Measurements from ENCODE around the gene RPL7L1. TPM values are rescaled to one million over a fixed set of nuclear protein-coding genes. Genes with fewer than 3 reads are reported as not detected.

RPL7L1 gene
- total and polyA plus RNA-seq, 2 of the 13 experiments (the other 11 are each of a cell fraction or from before 2014, with no cell fraction given) = 51.6 to 179 TPM

- TF ChIP-seq HOXA7 (CRISPR knock-in tag; IDR thresholded peaks at IDR 0.05) (0 out of 2 replicates have a peak, but pooled peaks have one; percentile 12), CEBPB (IDR thresholded peaks at IDR 0.05; ENCODE audit: borderline replicate concordance, low read depth, low read length) (no peak), PTBP1 (IDR thresholded peaks at IDR 0.05; ENCODE audit: low read depth, low read length, poor library complexity, severe bottlenecking) (no peak), ZBTB38 (CRISPR knock-in tag; IDR thresholded peaks at IDR 0.05) (peak; percentile 94), ZBTB14 (CRISPR knock-in tag; IDR thresholded peaks at IDR 0.05) (no peak), ASH2L (IDR thresholded peaks at IDR 0.05; ENCODE audit: insufficient read length, low read depth, low read length) (no peak), PRMT3 (CRISPR knock-in tag; IDR thresholded peaks at IDR 0.05; ENCODE audit: borderline replicate concordance, low read depth) (no peak), ZNF773 (CRISPR knock-in tag; IDR thresholded peaks at IDR 0.05; ENCODE audit: borderline replicate concordance) (no peak), ZNF780A (CRISPR knock-in tag; IDR thresholded peaks at IDR 0.05) (no peak), TBX3 (IDR thresholded peaks at IDR 0.05; ENCODE audit: borderline replicate concordance) (no peak), ZNF121 (CRISPR knock-in tag; IDR thresholded peaks at IDR 0.05) (peak; percentile 75), ZBTB4 (CRISPR knock-in tag; IDR thresholded peaks at IDR 0.05; ENCODE audit: borderline replicate concordance) (no peak), CBX1 (IDR thresholded peaks at IDR 0.05; ENCODE audit: low read depth) (no peak), TEAD3 (CRISPR knock-in tag; optimal IDR thresholded peaks at IDR 0.05; ENCODE audit: borderline replicate concordance) (peak; percentile 9), ZNF558 (CRISPR knock-in tag; IDR thresholded peaks at IDR 0.05; ENCODE audit: borderline replicate concordance) (no peak), PCBP2 (optimal IDR thresholded peaks at IDR 0.05; ENCODE audit: low read depth, low read length, poor library complexity, severe bottlenecking) (no peak), NFIB (CRISPR knock-in tag; IDR thresholded peaks at IDR 0.05; ENCODE audit: borderline replicate concordance) (no peak)
- TF ChIP-seq, protein P1, sequence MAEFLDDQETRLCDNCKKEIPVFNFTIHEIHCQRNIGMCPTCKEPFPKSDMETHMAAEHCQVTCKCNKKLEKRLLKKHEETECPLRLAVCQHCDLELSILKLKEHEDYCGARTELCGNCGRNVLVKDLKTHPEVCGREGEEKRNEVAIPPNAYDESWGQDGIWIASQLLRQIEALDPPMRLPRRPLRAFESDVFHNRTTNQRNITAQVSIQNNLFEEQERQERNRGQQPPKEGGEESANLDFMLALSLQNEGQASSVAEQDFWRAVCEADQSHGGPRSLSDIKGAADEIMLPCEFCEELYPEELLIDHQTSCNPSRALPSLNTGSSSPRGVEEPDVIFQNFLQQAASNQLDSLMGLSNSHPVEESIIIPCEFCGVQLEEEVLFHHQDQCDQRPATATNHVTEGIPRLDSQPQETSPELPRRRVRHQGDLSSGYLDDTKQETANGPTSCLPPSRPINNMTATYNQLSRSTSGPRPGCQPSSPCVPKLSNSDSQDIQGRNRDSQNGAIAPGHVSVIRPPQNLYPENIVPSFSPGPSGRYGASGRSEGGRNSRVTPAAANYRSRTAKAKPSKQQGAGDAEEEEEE (CRISPR knock-in tag; IDR thresholded peaks at IDR 0.05; ENCODE audit: borderline replicate concordance) = peak; percentile 77; the same call in 1 of the 2 replicates
- TF ChIP-seq, protein P2, sequence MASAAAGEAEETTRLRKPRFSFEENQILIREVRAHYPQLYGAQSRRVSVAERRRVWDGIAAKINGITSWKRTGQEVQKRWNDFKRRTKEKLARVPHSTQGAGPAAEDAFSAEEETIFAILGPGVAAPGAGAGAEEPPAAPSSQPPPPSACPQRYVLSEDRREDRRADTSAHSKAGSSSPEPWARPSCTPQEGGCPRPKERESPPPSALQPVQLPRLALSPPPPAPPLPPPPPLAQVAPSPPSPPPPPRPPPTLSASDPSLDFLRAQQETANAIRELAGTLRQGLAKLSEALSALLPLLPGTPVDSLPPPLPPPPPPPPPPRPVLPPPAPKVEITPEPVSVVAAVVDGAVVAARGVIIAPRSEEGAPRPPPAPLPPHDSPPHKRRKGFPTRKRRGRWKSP (CRISPR knock-in tag; IDR thresholded peaks at IDR 0.05) = no peak
- TF ChIP-seq, protein P3, sequence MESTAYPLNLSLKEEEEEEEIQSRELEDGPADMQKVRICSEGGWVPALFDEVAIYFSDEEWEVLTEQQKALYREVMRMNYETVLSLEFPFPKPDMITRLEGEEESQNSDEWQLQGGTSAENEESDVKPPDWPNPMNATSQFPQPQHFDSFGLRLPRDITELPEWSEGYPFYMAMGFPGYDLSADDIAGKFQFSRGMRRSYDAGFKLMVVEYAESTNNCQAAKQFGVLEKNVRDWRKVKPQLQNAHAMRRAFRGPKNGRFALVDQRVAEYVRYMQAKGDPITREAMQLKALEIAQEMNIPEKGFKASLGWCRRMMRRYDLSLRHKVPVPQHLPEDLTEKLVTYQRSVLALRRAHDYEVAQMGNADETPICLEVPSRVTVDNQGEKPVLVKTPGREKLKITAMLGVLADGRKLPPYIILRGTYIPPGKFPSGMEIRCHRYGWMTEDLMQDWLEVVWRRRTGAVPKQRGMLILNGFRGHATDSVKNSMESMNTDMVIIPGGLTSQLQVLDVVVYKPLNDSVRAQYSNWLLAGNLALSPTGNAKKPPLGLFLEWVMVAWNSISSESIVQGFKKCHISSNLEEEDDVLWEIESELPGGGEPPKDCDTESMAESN (CRISPR knock-in tag; conservative IDR thresholded peaks at IDR 0.05) = no peak
Observed at GRCh38 chr6:42891199-42891722, 11.8 kb downstream of the RPL7L1 start (continued).
